GM20000 (cell line): ENCODE data around the gene C15orf61.

Experiments used
- DNase-seq: peaks from one replicate; pipeline ENCODE4 v3.0.0; 2012; ENCODE audit warnings: low spot score
- TF ChIP-seq, protein P1 (sequence below): IDR thresholded peaks from 2 replicates; pipeline ENCODE4 v1.5.1; 2012; ENCODE audit warnings: mild to moderate bottlenecking, control low read depth; ENCODE audit errors: extremely low read depth, missing control alignments

Gene C15orf61

DNA sequence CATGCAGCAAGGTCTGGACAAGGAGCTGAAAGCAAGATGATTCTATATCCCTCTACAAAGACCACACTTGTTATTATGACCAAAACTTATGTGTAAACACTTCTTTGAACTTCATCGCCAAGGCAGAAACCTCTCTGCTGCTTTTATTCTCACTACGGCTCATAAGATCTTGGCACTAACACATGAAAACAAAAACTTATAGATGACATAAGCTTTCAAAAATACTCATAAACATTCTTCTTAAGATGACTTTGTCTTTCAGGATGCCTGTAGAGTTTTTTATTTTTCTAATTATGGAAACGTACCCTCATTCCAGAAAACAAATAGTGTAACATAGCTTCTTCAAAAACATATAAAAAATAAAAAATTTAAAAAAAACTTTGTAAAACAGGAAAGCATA lies 12.5 kb upstream of the C15orf61 start:
- TF ChIP-seq, protein P1, sequence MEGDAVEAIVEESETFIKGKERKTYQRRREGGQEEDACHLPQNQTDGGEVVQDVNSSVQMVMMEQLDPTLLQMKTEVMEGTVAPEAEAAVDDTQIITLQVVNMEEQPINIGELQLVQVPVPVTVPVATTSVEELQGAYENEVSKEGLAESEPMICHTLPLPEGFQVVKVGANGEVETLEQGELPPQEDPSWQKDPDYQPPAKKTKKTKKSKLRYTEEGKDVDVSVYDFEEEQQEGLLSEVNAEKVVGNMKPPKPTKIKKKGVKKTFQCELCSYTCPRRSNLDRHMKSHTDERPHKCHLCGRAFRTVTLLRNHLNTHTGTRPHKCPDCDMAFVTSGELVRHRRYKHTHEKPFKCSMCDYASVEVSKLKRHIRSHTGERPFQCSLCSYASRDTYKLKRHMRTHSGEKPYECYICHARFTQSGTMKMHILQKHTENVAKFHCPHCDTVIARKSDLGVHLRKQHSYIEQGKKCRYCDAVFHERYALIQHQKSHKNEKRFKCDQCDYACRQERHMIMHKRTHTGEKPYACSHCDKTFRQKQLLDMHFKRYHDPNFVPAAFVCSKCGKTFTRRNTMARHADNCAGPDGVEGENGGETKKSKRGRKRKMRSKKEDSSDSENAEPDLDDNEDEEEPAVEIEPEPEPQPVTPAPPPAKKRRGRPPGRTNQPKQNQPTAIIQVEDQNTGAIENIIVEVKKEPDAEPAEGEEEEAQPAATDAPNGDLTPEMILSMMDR, result no peak
- no peak for DNase-seq

GRCh38 chr15:67509918-67510317 lies 11.0 kb upstream of the C15orf61 start:
- DNase-seq, result no peak

DNA sequence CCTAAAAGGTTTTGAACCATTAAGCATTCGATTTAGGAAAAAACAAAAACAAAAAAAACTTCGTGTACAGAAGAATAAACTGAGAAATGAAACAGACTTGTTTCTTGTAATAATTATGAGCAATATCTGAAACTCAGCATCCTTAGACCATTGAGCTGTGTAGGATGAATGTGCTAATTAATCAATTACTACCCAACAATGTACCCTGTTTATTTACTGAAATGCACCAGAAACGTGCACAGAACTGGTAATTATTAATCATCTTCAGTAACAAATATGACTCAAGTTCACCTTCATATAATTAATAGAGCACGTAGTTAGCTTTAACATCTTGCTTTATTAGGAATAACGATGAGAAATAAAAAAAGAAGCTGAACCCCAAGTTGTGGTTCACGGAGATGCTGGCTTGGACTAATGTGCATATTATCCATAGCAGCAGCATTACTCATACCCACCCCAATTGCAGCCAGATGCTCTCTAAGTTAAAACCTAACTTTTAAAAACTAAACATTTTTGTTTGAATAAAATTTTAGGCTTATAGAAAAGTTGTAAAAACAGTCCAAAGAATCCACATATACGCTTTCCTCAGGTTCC lies 10.2 kb upstream of the C15orf61 start:
- DNase-seq, result no peak
- TF ChIP-seq, protein P1, result no peak

More at GRCh38 chr15:67509918-67510317, 11.0 kb upstream of the C15orf61 start:
- TF ChIP-seq, protein P1, result no peak

DNA sequence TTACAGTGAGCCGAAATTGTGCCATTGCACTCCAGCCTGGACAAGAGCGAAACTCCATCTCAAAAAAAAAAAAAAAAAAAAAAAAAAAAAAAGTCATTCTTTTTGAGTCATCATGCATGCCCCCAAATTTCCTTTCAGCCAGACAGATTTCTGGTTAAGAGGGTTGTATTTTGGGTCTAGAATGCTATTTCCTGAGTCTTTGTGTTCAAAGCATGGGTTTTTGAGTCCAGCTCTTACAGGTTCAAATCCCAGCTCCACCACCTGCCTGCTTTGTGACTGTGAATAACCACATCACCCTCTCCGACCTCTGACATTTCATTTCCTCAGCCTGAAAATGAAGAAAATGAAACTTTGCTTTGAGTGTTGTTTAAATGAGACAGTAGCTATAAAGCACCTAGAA lies 9.3 kb upstream of the C15orf61 start:
- no peak for DNase-seq

DNA sequence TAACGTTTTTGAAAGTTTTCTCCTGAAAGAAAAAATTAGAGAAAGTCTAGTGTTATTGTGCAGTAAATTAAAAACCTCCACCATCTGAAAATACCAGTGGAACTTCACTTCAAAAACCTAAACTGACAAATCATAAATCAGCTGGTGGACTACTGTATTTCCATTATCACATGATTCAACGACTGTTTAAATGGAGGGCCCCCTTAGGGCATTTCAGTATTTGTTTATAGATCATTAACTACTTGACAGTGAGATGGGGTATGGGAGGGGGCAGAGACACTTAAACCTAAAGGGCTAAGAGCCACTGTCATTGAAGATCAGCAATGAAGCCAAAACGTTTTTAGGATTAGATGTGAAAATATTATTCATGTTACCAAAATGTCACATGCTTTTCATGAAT lies 8.8 kb upstream of the C15orf61 start:
- no peak for DNase-seq
- TF ChIP-seq, protein P1, result no peak

More for the DNA sequence above, 9.3 kb upstream of the C15orf61 start:
- TF ChIP-seq, protein P1, result no peak

DNA sequence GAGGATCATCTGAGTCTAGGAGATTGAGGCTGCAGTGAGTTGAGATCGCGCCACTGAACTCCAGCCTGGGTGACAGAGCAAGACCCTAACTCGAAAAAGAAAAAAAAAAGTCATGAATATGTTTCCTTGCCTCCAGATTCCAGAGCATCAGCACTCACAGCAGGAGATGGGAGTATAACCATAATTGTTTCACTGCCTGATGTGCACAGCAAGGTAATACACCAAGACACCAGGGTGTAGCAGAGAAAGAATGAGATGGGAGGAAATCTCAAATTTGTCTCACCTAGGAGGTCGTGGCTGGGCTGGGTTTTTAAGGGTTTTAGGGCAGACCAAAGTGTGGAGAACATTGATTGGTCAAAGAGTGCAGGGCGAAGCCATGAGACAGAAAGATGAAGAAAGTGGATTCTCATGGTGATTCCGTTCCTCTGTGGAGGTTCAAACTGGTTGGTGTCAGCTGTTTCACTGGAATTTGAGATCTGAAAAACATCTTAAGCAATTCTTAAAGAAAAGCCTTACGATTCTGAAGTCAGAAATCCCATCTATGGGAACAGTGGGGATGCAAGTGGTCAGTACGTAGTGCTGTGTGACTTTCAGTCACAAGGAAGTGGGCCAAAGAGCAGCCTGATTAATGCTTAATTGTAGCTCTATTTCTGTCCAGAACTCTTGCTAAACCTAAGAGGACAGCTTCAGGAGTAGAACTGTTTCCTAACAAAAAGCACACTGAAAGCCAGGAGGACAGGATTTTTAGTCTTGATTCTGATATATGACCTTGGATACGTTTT lies 7.8 kb upstream of the C15orf61 start:
- TF ChIP-seq, protein P1, result no peak
- no peak for DNase-seq

DNA sequence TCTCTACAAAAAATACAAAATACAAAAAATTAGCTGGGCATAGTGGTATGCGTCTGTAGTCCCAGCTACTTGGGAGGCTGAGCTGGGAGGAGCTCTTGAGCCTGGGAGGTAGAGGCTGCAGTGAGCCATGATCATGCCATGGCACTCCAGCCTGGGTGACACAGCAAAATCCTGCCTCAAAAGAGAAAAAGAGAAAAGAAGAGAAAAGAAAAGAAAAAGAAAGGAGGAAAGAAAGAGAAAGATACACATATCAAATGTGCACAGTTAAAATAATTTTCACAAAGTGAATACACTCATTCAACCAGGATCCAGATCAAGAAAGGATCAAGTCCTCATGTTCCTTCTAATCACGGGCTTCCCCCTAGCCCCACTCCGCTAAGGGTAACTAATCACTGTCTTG lies 5.8 kb upstream of the C15orf61 start:
- TF ChIP-seq, protein P1, result no peak
- DNase-seq, result no peak
